ENCODE results near the gene EPN2. TPM values are rescaled to one million over a fixed set of nuclear protein-coding genes. Genes with fewer than 3 reads are reported as not detected.

Gene EPN2
- total RNA-seq, 4 donors from 2014 or later = 23.9 to 35.1 (median 34.1) TPM

GRCh38 chr17:19310151-19310550, 73.0 kb downstream of the EPN2 start:
- Histone ChIP-seq H3K9me3 (no peaks in the 10 kb centered on the region), H3K4me1 (peaks cover 0 to 19% (median 14%) of the 10 kb centered on the region in 4 donors), H3K27me3 (no peaks in the 10 kb centered on the region), H3K4me3 (no peak overlapping the region), H3K27ac (no peak overlapping the region), H3K36me3 (peaks cover 0 to 23% (median 0%) of the 10 kb centered on the region in 3 donors)
- TF ChIP-seq CTCF (IDR thresholded peaks at IDR 0.05) (no peak), POLR2A (IDR thresholded peaks at IDR 0.05) (no peak)
- DNase-seq = no peak

GRCh38 chr17:19311016-19311415, 73.8 kb downstream of the EPN2 start:
- TF ChIP-seq CTCF (IDR thresholded peaks at IDR 0.05) = no peak
- TF ChIP-seq POLR2A (IDR thresholded peaks at IDR 0.05) = no peak
- Histone ChIP-seq H3K9me3 (no peaks in the 10 kb centered on the region), H3K4me1 (peaks cover 0 to 12% (median 8%) of the 10 kb centered on the region in 4 donors), H3K27ac (no peak overlapping the region), H3K27me3 (no peaks in the 10 kb centered on the region), H3K4me3 (no peak overlapping the region), H3K36me3 (peaks cover 0 to 23% (median 0%) of the 10 kb centered on the region in 3 donors)
- no peak for DNase-seq

- Histone ChIP-seq H3K27ac (no peak overlapping the region), H3K9me3 (no peaks in the 10 kb centered on the region), H3K4me3 (no peak overlapping the region), H3K27me3 (no peaks in the 10 kb centered on the region), H3K36me3 (peaks cover 0 to 23% (median 0%) of the 10 kb centered on the region in 3 donors), H3K4me1 (peaks cover 0 to 6% (median 2%) of the 10 kb centered on the region in 4 donors)
- no peak for DNase-seq
- TF ChIP-seq CTCF (IDR thresholded peaks at IDR 0.05) (no peak), POLR2A (IDR thresholded peaks at IDR 0.05) (no peak)
Observed at GRCh38 chr17:19311421-19312215, 74.5 kb downstream of the EPN2 start.

DNA sequence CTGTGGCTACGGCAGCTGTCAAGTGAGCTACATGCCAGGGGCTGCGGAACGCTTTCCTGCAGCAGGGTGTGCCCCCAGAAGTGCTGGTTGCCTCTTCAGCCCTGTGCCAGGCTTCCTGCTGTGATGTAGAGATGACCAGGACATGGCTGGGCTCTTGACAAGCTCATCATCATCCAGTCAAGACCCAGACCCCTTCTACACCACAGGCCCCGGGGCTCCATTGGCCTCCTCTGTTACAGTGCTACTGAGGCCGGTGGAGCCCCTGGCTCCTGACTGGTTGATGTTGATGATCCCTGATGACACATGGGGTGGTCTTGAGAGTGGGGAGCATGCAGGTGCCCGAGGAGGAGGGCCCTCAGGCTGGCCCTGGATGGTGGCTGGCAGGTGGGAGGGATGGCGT, 75.2 kb downstream of the EPN2 start:
- Histone ChIP-seq H3K36me3 (peaks cover 0 to 23% (median 0%) of the 10 kb centered on the region in 3 donors), H3K4me1 (peaks cover 0 to 5% (median 4%) of the 10 kb centered on the region in 4 donors), H3K4me3 (no peak overlapping the region), H3K27ac (no peak overlapping the region), H3K27me3 (no peaks in the 10 kb centered on the region), H3K9me3 (no peaks in the 10 kb centered on the region)
- DNase-seq = no peak
- TF ChIP-seq CTCF (IDR thresholded peaks at IDR 0.05) = no peak
- no peak for TF ChIP-seq POLR2A (IDR thresholded peaks at IDR 0.05)

DNA sequence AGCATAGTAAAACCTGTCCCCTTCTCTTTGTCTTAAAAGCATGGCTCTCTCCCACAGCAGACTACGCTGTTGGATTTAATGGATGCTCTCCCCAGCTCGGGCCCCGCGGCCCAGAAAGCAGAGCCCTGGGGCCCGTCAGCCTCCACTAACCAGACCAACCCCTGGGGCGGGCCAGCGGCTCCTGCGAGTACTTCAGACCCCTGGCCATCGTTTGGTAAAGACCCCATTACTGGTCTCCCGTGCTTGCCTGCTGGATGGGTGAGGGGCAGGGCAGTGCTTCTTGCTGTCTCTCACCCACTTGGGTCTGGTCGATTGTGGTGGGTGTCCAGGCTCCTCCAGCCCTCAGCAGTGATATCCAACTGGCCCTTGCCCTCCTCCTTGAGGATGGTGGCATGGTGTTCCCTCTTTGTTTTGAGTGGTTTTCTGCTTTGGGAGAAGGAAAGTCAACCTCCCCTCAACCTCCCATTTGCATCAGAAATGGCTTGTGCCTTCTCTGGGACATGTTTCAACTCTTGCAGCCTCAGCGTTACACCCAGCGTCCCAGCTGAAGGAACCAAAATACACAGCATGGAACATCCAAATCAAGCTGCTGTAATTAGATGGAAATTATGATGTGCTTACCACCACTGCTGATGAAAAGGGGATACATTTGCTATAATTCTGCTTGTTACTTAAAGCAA, 76.0 kb downstream of the EPN2 start:
- Histone ChIP-seq H3K4me3 (no peak overlapping the region), H3K36me3 (peaks cover 0 to 23% (median 0%) of the 10 kb centered on the region in 3 donors), H3K27me3 (no peaks in the 10 kb centered on the region), H3K4me1 (peaks cover 0 to 8% (median 3%) of the 10 kb centered on the region in 4 donors), H3K27ac (no peak overlapping the region), H3K9me3 (no peaks in the 10 kb centered on the region)
- no peak for TF ChIP-seq CTCF (IDR thresholded peaks at IDR 0.05)
- TF ChIP-seq POLR2A (IDR thresholded peaks at IDR 0.05) = no peak
- no peak for DNase-seq
